Measurements from ENCODE around the gene MINK1.
A peak's percentile ranks its signal among the peaks of the same experiment; 100 is the strongest.
"Not testable (repeated sequence)": the region's sequence is repeated elsewhere in the genome, so short reads cannot be mapped to it uniquely, and the experiment has no call there.

Gene MINK1

DNA sequence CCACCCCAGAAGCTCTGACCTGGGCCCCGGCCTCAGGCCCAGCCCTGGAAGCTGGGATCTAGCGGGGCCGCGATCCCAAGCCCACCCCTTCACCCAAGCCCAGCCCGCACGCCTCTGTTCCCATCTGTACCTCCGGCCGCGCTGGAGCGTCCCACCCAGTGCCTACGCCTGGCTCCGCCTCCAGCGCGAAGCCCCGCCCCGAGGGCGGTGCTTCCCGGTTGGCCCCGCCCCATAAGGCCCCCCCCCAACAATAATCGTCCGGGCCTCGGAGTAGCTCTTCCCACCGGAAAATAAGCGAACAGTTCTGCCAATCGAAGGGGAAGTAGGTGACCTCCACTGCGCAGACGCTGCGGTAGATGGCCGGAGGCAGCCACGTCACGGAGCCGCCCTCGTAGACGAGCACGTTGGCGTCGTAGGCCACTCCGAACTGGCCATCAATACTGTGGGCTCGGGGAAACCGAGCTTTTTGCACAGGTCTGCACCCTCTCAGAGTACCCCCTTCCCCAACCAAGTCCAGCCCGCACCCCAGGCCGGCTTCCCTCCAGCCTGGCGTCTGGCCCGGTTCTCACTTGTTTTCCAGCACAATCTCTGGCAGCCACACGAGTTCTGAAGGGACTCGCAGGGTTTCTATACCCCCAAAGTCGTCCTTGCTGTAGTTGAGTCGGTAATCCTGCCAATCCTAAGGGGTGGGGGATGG lies 68.7 kb downstream of the MINK1 start:
- H3K4me1 ChIP-seq (ENCODE audit: control insufficient read depth, insufficient read depth, low read length) = peaks cover 2% of the 10 kb centered on the region
- H3K9ac ChIP-seq (ENCODE audit: low read length) = no peak overlapping the region
- H3K36me3 ChIP-seq (ENCODE audit: control insufficient read depth, insufficient read depth, low read length) = no peaks in the 10 kb centered on the region
- H3K27ac ChIP-seq (ENCODE audit: low read depth, low read length) = no peak overlapping the region
- no peak overlapping the region for H3K4me3 ChIP-seq (ENCODE audit: low read length)
- peaks cover 12% of the 10 kb centered on the region for H3K27me3 ChIP-seq (ENCODE audit: control insufficient read depth, insufficient read depth, low read length)

DNA sequence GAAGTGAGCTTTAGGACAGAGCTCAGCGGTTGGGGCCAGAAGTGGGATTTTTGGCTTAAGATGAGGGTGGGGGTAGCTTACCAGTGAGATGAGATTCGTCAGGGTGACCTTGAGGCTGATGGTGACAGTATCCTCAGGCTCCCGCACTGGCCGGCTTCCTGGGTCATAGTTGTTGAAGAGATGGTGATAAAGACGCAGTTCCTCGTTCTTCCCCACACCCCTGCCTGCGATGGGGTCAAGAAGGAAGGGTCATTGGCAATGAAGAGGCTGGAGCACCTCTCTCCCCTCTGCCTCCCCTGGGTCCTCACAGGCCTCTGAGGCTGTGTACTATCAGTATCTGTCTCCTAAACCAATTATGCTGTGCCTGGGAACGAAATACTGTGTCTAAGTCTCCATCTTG lies 69.4 kb downstream of the MINK1 start:
- Histone ChIP-seq H3K27me3 (ENCODE audit: control insufficient read depth, insufficient read depth, low read length) (peaks cover 12% of the 10 kb centered on the region), H3K36me3 (ENCODE audit: control insufficient read depth, insufficient read depth, low read length) (no peaks in the 10 kb centered on the region), H3K4me3 (ENCODE audit: low read length) (no peak overlapping the region), H3K9ac (ENCODE audit: low read length) (no peak overlapping the region), H3K27ac (ENCODE audit: low read depth, low read length) (no peak overlapping the region), H3K4me1 (ENCODE audit: control insufficient read depth, insufficient read depth, low read length) (peaks cover 2% of the 10 kb centered on the region)

DNA sequence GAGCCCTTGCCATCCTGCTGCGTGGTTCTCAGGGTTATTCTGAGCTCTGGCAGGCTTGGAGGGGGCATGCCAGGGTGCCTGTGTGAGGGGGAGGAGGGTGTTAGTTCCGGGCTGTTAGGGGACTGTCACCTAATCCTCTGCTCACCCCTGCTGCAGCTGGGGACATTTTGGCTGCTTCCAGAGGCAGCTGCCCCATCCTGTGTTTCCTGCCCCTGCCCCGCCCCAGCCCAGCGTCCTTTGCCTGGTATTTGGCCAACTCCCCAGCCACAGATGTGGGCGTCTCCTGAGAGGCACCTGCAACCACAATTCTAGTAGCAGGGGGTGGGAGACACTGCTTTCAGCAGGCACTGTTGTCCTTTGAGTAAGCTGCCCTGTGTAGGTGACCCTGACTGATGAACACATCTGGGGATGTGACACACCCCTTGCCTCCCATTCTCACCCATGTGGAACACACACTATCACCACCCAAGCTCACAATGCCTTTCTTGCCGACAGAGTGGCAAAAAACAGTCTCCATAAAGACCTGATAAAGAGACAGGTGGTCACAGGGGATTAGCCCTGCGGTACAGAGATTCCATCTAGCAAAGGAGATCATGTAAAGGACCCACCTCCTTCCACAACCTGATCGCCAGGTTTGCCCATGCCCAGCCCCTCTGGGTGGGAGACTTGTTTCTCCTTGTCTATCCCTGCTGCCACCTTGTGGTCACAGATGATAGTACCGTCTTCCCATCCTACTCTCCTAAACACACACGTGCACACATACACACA lies 70.1 kb downstream of the MINK1 start, which contains the start of gene CHRNE:
Gene CHRNE (minus strand): TSS at position 48 of the 768 bp plus-strand sequence. CDS start 35 bp downstream, at position 13.
- H3K9ac ChIP-seq (ENCODE audit: low read length) = no peak within 1 kb of the TSS
- no peak within 1 kb of the TSS for H3K27ac ChIP-seq (ENCODE audit: low read depth, low read length)
- peaks cover 2% of the 10 kb centered on the region for H3K4me1 ChIP-seq (ENCODE audit: control insufficient read depth, insufficient read depth, low read length)
- H3K36me3 ChIP-seq (ENCODE audit: control insufficient read depth, insufficient read depth, low read length) = no peaks in the 10 kb centered on the region
- H3K4me3 ChIP-seq (ENCODE audit: low read length) = no peak within 1 kb of the TSS
- H3K27me3 ChIP-seq (ENCODE audit: control insufficient read depth, insufficient read depth, low read length) = peaks cover 12% of the 10 kb centered on the region

DNA sequence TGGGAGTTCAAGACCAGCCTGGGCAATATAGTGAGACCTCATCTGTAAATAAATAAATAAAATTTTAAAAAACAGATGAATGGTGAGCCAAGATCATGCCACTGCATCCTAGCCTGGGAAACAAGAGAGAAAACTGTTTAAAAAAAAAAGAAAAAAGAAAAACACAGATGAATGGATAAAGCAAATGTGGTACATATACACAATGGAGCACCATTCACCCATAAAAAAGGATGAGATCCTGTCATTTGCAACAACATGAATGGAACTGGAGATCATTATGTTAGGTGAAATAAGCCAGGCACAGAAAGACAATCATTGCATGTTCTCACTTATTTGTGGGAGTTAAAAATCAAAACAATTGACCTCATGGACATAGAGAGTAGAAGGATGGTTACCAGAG lies 73.5 kb downstream of the MINK1 start:
- H3K27ac ChIP-seq (ENCODE audit: low read depth, low read length); H3K4me3 ChIP-seq (ENCODE audit: low read length); H3K27me3 ChIP-seq (ENCODE audit: control insufficient read depth, insufficient read depth, low read length); H3K36me3 ChIP-seq (ENCODE audit: control insufficient read depth, insufficient read depth, low read length); H3K9ac ChIP-seq (ENCODE audit: low read length); H3K4me1 ChIP-seq (ENCODE audit: control insufficient read depth, insufficient read depth, low read length): not testable (repeated sequence)

DNA sequence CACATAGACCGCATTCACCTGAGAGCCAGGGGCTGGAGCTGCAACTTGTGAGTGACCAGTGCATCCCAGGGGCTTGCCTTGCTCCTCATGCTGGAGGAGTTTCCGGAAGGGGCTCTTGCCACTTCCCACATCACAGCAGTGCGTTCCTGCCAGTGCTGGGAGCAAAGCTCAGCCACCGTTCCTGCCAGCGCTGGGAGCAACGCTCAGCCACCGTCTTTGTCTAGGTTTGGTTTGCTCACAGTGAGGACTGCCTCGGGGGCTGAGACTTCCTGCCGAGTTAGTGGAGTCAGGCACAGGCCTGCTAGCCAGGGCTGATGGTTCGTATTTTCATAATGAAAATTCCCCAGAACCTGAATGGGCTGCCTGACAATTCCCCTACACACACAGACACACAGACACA lies 75.2 kb downstream of the MINK1 start:
- H3K4me1 ChIP-seq (ENCODE audit: control insufficient read depth, insufficient read depth, low read length) = peaks cover 2% of the 10 kb centered on the region
- H3K4me3 ChIP-seq (ENCODE audit: low read length) = no peak overlapping the region

DNA sequence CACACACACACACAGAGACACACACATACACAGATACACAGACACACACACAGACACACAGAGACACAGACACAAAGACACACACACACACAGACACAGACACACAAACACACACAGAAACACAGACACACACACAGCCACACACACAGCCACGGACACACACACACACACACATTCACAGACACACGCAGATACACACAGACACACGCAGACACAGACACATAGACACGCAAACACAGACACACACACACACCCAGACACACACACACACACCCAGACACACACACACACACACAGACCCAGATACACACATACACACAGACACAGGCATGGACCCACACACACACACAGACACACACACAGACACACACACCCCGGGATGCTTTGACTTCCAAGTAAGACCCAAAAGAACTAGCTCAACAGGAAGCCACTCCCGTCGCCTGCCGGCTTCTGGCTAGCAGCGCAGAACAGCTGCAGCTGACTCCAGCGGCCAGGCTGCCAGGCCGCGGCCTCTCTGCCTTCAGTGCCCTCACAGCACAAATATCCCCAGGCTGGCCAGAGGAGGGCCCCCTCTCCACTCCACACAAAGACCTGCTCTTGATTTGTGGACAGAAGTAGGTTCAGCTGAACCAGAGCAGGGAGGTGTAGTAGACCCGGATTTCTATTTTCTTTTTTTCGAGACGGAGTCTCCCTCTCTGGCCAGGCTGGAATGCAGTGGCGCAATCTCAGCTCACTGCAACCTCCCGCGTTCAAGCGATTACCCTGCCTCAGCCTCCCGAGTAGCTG lies 75.8 kb downstream of the MINK1 start:
- peaks cover 2% of the 10 kb centered on the region for H3K4me1 ChIP-seq (ENCODE audit: control insufficient read depth, insufficient read depth, low read length)
- H3K27ac ChIP-seq (ENCODE audit: low read depth, low read length) = peak overlapping the region; percentile 59
- no peaks in the 10 kb centered on the region for H3K27me3 ChIP-seq (ENCODE audit: control insufficient read depth, insufficient read depth, low read length)
- H3K36me3 ChIP-seq (ENCODE audit: control insufficient read depth, insufficient read depth, low read length) = no peaks in the 10 kb centered on the region
- H3K4me3 ChIP-seq (ENCODE audit: low read length) = peak overlapping the region; percentile 40
- H3K9ac ChIP-seq (ENCODE audit: low read length) = peak overlapping the region; percentile 24

More for the DNA sequence above, 75.2 kb downstream of the MINK1 start:
- no peaks in the 10 kb centered on the region for H3K36me3 ChIP-seq (ENCODE audit: control insufficient read depth, insufficient read depth, low read length)
- no peaks in the 10 kb centered on the region for H3K27me3 ChIP-seq (ENCODE audit: control insufficient read depth, insufficient read depth, low read length)
- H3K27ac ChIP-seq (ENCODE audit: low read depth, low read length) = peak overlapping the region; percentile 59
- no peak overlapping the region for H3K9ac ChIP-seq (ENCODE audit: low read length)

DNA sequence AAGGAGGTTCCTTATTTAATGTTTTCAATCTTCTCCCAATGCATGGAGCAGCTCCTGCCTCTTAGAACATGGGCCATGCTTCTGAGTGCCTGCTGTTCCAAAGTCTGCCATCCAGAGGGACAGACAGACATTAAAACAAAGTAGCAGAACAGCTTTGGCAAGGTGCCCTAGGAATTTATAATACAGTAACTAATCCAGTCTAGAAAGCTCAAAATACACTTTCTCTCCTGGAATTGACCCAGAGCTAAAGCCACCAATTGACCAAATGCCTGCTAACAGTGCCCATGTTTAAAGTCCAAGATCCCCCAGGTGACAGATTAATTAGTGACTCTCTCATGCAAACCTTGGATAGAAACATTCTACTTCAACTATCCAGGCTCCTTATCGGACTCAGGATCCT lies 80.9 kb downstream of the MINK1 start:
- Histone ChIP-seq H3K36me3 (ENCODE audit: control insufficient read depth, insufficient read depth, low read length) (no peaks in the 10 kb centered on the region), H3K27ac (ENCODE audit: low read depth, low read length) (no peak overlapping the region), H3K9ac (ENCODE audit: low read length) (no peak overlapping the region), H3K4me1 (ENCODE audit: control insufficient read depth, insufficient read depth, low read length) (no peaks in the 10 kb centered on the region), H3K4me3 (ENCODE audit: low read length) (no peak overlapping the region), H3K27me3 (ENCODE audit: control insufficient read depth, insufficient read depth, low read length) (no peaks in the 10 kb centered on the region)

DNA sequence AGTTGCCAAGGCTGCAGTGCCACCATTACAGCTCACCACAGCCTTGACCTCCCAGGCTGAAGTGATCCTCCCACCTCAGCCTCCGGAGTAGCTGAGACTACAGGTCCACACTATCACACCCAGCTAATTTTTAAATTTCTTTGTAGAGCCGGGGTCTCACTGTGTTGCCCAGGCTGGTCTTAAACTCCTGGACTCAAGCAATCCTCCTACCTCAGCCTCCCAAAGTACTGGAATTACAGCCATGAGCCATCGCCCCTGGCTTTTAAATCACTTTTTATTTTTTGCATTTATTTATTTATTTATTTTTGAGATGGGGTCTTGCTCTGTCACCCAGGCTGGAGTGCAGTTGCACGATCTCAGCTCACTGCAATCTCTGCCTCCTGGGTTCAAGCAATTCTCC lies 81.4 kb downstream of the MINK1 start:
- not testable (repeated sequence) for H3K4me3 ChIP-seq (ENCODE audit: low read length); H3K36me3 ChIP-seq (ENCODE audit: control insufficient read depth, insufficient read depth, low read length); H3K9ac ChIP-seq (ENCODE audit: low read length); H3K4me1 ChIP-seq (ENCODE audit: control insufficient read depth, insufficient read depth, low read length); H3K27me3 ChIP-seq (ENCODE audit: control insufficient read depth, insufficient read depth, low read length); H3K27ac ChIP-seq (ENCODE audit: low read depth, low read length)

DNA sequence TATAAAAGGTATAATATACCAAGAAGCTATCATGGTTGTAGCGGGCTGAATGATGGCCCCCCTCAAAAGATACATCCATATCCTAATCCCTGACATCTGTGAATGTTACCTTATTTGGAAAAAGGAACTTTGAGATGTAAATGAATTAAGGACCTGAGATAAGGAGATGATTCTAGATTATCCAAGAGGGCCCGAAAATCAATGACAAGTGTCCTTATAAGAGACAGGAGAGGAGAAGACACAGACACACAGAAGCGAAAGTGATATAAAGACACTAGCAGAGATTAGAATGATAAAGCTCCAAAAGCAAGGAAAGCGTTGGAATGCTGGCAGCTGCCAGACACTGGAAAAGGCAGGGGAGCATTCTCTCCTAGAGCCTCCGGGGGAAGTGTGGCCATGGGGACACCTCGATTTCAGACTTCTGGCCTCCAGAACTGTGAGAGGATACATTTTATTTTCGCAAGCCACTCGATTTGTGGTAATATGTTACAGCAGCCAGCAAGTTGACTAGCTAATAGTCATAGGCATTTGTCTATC lies 86.4 kb downstream of the MINK1 start:
- no peak overlapping the region for H3K9ac ChIP-seq (ENCODE audit: low read length)
- no peaks in the 10 kb centered on the region for H3K4me1 ChIP-seq (ENCODE audit: control insufficient read depth, insufficient read depth, low read length)
- H3K27ac ChIP-seq (ENCODE audit: low read depth, low read length) = no peak overlapping the region
- H3K4me3 ChIP-seq (ENCODE audit: low read length) = no peak overlapping the region
- no peaks in the 10 kb centered on the region for H3K27me3 ChIP-seq (ENCODE audit: control insufficient read depth, insufficient read depth, low read length)
- no peaks in the 10 kb centered on the region for H3K36me3 ChIP-seq (ENCODE audit: control insufficient read depth, insufficient read depth, low read length)

DNA sequence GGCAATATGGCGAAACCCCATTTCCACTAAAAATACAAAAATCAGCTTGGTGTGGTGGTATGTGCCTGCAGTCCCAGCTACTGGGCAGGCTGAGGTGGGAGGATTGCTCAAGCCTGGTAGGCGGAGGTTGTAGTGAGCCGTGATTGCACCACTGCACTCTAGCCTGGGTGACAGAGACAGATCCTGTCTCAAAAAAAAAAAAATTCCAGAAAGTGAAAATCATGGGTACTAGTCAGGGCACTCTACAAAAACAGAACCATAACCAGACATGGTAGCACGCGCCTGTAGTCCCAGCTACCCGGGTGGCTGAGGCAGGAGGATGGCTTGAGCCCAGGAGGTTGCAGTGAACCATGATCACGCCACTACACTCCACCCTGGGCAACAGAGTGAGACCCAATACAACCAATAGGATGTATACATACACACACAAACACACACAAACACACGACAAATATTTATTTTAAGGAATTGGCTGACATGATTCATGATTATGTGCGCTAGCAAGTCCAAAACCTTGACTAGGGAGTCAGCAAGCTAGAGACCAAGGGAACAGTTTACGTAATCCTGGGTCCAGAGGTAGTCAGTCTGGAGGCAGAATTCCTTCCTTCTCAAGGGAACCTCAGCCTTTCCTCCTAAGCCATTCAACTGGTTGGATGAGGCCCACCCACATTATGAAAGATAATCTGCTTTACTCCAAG lies 87.4 kb downstream of the MINK1 start:
- no peaks in the 10 kb centered on the region for H3K27me3 ChIP-seq (ENCODE audit: control insufficient read depth, insufficient read depth, low read length)
- no peaks in the 10 kb centered on the region for H3K36me3 ChIP-seq (ENCODE audit: control insufficient read depth, insufficient read depth, low read length)
- H3K4me3 ChIP-seq (ENCODE audit: low read length) = no peak overlapping the region
- H3K4me1 ChIP-seq (ENCODE audit: control insufficient read depth, insufficient read depth, low read length) = no peaks in the 10 kb centered on the region
- H3K9ac ChIP-seq (ENCODE audit: low read length) = no peak overlapping the region
- H3K27ac ChIP-seq (ENCODE audit: low read depth, low read length) = no peak overlapping the region

DNA sequence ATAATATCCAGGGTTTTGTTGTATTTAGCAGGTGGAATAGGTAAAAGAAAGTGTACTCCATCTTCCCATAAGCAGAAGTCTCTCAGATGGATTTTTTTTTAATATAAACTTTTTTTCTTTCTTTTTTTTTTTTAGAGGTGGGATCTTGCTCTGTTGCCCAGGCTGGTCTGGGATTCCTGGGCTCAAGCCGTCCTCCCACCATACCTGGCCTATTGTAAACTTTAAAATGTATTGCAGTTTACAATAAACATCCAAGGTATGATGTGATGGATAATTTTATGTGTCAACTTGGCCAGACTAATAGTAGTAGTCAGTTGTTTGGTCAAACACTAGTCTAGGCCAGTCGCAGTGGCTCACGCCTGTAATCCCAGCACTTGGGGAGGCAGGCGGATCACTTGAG lies 88.2 kb downstream of the MINK1 start:
- Histone ChIP-seq H3K4me3 (ENCODE audit: low read length) (no peak overlapping the region), H3K36me3 (ENCODE audit: control insufficient read depth, insufficient read depth, low read length) (no peaks in the 10 kb centered on the region), H3K27ac (ENCODE audit: low read depth, low read length) (no peak overlapping the region), H3K27me3 (ENCODE audit: control insufficient read depth, insufficient read depth, low read length) (no peaks in the 10 kb centered on the region), H3K4me1 (ENCODE audit: control insufficient read depth, insufficient read depth, low read length) (no peaks in the 10 kb centered on the region), H3K9ac (ENCODE audit: low read length) (no peak overlapping the region)

Measured in rectal smooth muscle tissue (tissue), 1 donor.